HepG2 (cell line): ENCODE measurements around the gene TCEAL9. TPM values are rescaled to one million over a fixed set of nuclear protein-coding genes. Genes with fewer than 3 reads are reported as not detected.
A peak's percentile ranks its signal among the peaks of the same experiment; 100 is the strongest.

Experiments used
- ATAC-seq: fragments of 200-7000 bp; cut with Tn5 transposase; 3 replicates; pipeline ENCODE4 v1.9.1; 2020; ENCODE audit warnings: mild to moderate bottlenecking, moderate library complexity
- BruUV-seq: library from RNA; stranded (reverse); fragments of 400-500 nt; replicated peaks from 2 replicates; lab custom pipeline; 2021; lab: Mats Ljungman, UMichigan
- CTCF ChIA-PET: fragments of 300-600 bp; formaldehyde crosslinking; extraction: SDS; loops from one replicate; lab custom pipeline; 2021; ENCODE audit warnings: low total read pairs, inconsistent platforms, low intra/inter-chr PET ratio; lab: Yijun Ruan, JAX
- POLR2A ChIA-PET: fragments of 350-600 bp; sonication (Branson Sonifier 250); formaldehyde crosslinking; loops from one replicate; lab custom pipeline; 2020; ENCODE audit warnings: antibody characterized with exemption, inconsistent platforms; lab: Yijun Ruan, JAX
- DNase-seq: peaks from one replicate; pipeline ENCODE4 v3.0.0-alpha.2; 2015; ENCODE audit warnings: low spot score
- FAIRE-seq: peaks from 3 replicates; lab custom pipeline; 2011; peaks lifted over from hg19 to GRCh38; lab: Jason Lieb, UNC
- H2AFZ ChIP-seq: one replicate; pipeline ENCODE4 v1.6.1; 2011; ENCODE audit warnings: low read length, inconsistent platforms
- H3K27ac ChIP-seq: fragments of 300-600 bp; 3 replicates; pipeline ENCODE4 v1.8.0; 2011; ENCODE audit warnings: mixed run types, mild to moderate bottlenecking, mixed read lengths, low read length, inconsistent platforms; ENCODE audit not compliant: insufficient read depth; ENCODE audit errors: extremely low read length
- H3K27me3 ChIP-seq, 2 experiments: fragments of 200-600 bp in 1 of 2; 2 replicates in 1 of 2; 3 replicates in 1 of 2; pipeline versions ENCODE4 v1.6.0 to v1.8.0; 2011; ENCODE audit warnings: low read length in 2 of 2, mild to moderate bottlenecking in 2 of 2, moderate library complexity in 2 of 2, inconsistent platforms in 1 of 2; ENCODE audit not compliant: insufficient read depth in 2 of 2, control insufficient read depth in 1 of 2
- H3K36me3 ChIP-seq, 2 experiments: fragments of 200-600 bp in 1 of 2; replicated peaks in 1 of 2; 2 replicates in 1 of 2; 3 replicates in 1 of 2; pipeline versions ENCODE4 v1.5.1 to v1.8.0; 2011; ENCODE audit warnings: low read length in 2 of 2, inconsistent platforms in 1 of 2; ENCODE audit not compliant: insufficient read depth in 2 of 2, control insufficient read depth in 1 of 2
- H3K4me1 ChIP-seq: 2 replicates; pipeline ENCODE4 v1.5.1; 2012; ENCODE audit warnings: low read length, inconsistent platforms; ENCODE audit not compliant: insufficient read depth
- H3K4me2 ChIP-seq: 2 replicates; pipeline ENCODE4 v1.6.0; 2011; ENCODE audit warnings: low read depth, low read length, inconsistent platforms
- H3K4me3 ChIP-seq, 3 experiments: fragments of 200-600 bp in 1 of 3; sonication (generic), shearing (Covaris generic) in 1 of 3; replicated peaks in 1 of 3; 2 replicates each; pipeline ENCODE4 v1.5.1; 2011 to 2016; ENCODE audit warnings: low read length in 3 of 3, inconsistent platforms in 2 of 3, low read depth in 2 of 3, mild to moderate bottlenecking in 2 of 3, control low read depth in 1 of 3, mixed read lengths in 1 of 3; ENCODE audit not compliant: insufficient read depth in 1 of 3
- H3K79me2 ChIP-seq: one replicate; pipeline ENCODE4 v1.6.1; 2011; ENCODE audit warnings: low read length, inconsistent platforms; ENCODE audit not compliant: insufficient read depth
- H3K9ac ChIP-seq: 2 replicates; pipeline ENCODE4 v1.6.0; 2011; ENCODE audit warnings: mild to moderate bottlenecking, low read depth, low read length, inconsistent platforms; ENCODE audit not compliant: insufficient read depth
- H3K9me3 ChIP-seq: 2 replicates; pipeline ENCODE4 v1.5.1; 2012; ENCODE audit warnings: mild to moderate bottlenecking, low read length
- H4K20me1 ChIP-seq: 2 replicates; pipeline ENCODE4 v1.6.0; 2011; ENCODE audit warnings: inconsistent platforms, mild to moderate bottlenecking, low read length, moderate library complexity; ENCODE audit not compliant: insufficient read depth
- DZIP1 ChIP-seq: sonication (generic); formaldehyde crosslinking; IDR thresholded peaks from 2 replicates; pipeline ENCODE4 v1.5.0; 2020; ENCODE audit warnings: mild to moderate bottlenecking, missing genetic modification reagents
- EP300 ChIP-seq, 3 experiments: sonication (generic) in 1 of 3; formaldehyde crosslinking in 1 of 3; IDR thresholded peaks; 2 replicates each; pipeline versions ENCODE4 v1.5.1 to v1.6.1; 2011 to 2020; ENCODE audit warnings: low read depth in 2 of 3, low read length in 2 of 3, borderline replicate concordance in 1 of 3, improper control_type of control experiment in 1 of 3, mild to moderate bottlenecking in 1 of 3, missing genetic modification reagents in 1 of 3, moderate library complexity in 1 of 3
- RXRB ChIP-seq: IDR thresholded peaks from 2 replicates; pipeline ENCODE4 v1.6.1; 2016; ENCODE audit warnings: borderline replicate concordance, missing genetic modification reagents, missing compliant biosample characterization
- SRSF4 ChIP-seq: fragments of 200-400 bp; formaldehyde crosslinking; IDR thresholded peaks from one replicate; pipeline ENCODE4 v1.6.1; 2018; ENCODE audit warnings: mild to moderate bottlenecking, low read depth, low read length, moderate library complexity; ENCODE audit not compliant: poor library complexity, severe bottlenecking
- TBP ChIP-seq: sonication (generic); formaldehyde crosslinking; IDR thresholded peaks from 2 replicates; pipeline ENCODE4 v1.5.0; 2020; ENCODE audit warnings: missing genetic modification reagents
- ZNF260 ChIP-seq: sonication (generic); formaldehyde crosslinking; IDR thresholded peaks from 2 replicates; pipeline ENCODE4 v1.4.0; 2020; ENCODE audit warnings: missing genetic modification reagents, low read depth, mild to moderate bottlenecking, borderline replicate concordance
- ZNF430 ChIP-seq: sonication (generic); formaldehyde crosslinking; IDR thresholded peaks from 2 replicates; pipeline ENCODE4 v1.9.0; 2021; ENCODE audit warnings: mild to moderate bottlenecking, missing genetic modification reagents
- whole genome bisulfite sequencing: methylation state at CpG from one replicate; pipeline ENCODE4 v1.1.6; 2017; ENCODE audit warnings: low lambda C conversion rate; 5-methylcytosine and 5-hydroxymethylcytosine counted together
- in situ Hi-C: cut with HindIII; loops from 2 replicates; pipeline ENCODE4 v1.10.0; 2017; ENCODE audit warnings: low pct_unique_long_range_greater_than_20kb; ENCODE audit not compliant: extremely low pct_ligation_motif_present
- intact Hi-C: fragments of 100-400 bp; cut with micrococcal nuclease; formaldehyde crosslinking; loops from one replicate; pipeline ENCODE4 v1.10.0; 2022; ENCODE audit not compliant: unreplicated experiment
- polyA plus RNA-seq, 8 experiments: library from polyadenylated mRNA; depleted of rRNA in 3 of 8; stranded (reverse) in 7 of 8; unstranded in 1 of 8; fragments of >200 nt; fragmentation: Illumina TruSeq in 4 of 8; extraction: Trizol in 4 of 8; gene quantifications; 2 replicates each; pipeline versions ENCODE4 v1.2.1 to v1.2.3, GENCODE V29; 2011 to 2016; ENCODE audit warnings: low read depth in 4 of 8, missing spikeins in 1 of 8, mixed read lengths in 1 of 8; ENCODE audit not compliant: insufficient read depth in 1 of 8
- total RNA-seq, 5 experiments: library from RNA; depleted of rRNA; stranded (reverse); fragments of >200 nt; fragmentation: Illumina TruSeq; extraction: Trizol; gene quantifications; 2 replicates each; pipeline ENCODE4 v1.2.3, GENCODE V29; 2016; ENCODE audit warnings: low read depth in 1 of 5

TCEAL9 gene
- total and polyA plus RNA-seq, 2 of the 13 experiments (the other 11 are each of a cell fraction or from before 2014, with no cell fraction given), result 15.8 to 45.8 TPM

- no peak for TF ChIP-seq ZNF430 (CRISPR knock-in tag)
- no peak for TF ChIP-seq DZIP1 (CRISPR knock-in tag)
- no peak for TF ChIP-seq ZNF260 (CRISPR knock-in tag)
- Histone ChIP-seq H4K20me1 (no peaks in the 10 kb centered on the region), H3K4me1 (no peaks in the 10 kb centered on the region), H3K79me2 (no peaks in the 10 kb centered on the region), H3K4me2 (peak overlapping the region; percentile 63), H2AFZ (no peak overlapping the region), H3K36me3 (no peaks in the 10 kb centered on the region), H3K27ac (no peak overlapping the region), H3K9me3 (no peaks in the 10 kb centered on the region), H3K27me3 (no peaks in the 10 kb centered on the region), H3K4me3 (peak overlapping the region; percentile 55 to 72 (median 60); a peak in 5 of 6 replicates), H3K9ac (no peak overlapping the region)
- DNase-seq (no peak), FAIRE-seq (no peak), ATAC-seq (no peak)
- in situ Hi-C loops (no loop called here), intact Hi-C loops (no loop called here)
- 0% methylated on average over 1 of the region's 7 CpGs for WGBS
- CTCF ChIA-PET, result no interaction called here
- POLR2A ChIA-PET, result interaction anchor here (0.6 kb wide), 1 partner anchor 28 kb away, joined by 3 read pairs; no protein-coding TSS in a partner anchor
- no TSS peak for BruUV-seq
These were observed 48.7 kb downstream of the TCEAL9 start for GRCh38 chrX:103405009-103405333.

- H3K79me2 ChIP-seq, result no peaks in the 10 kb centered on the region
- no peak overlapping the region for H3K27ac ChIP-seq
- CTCF ChIA-PET, result no interaction called here
- H3K36me3 ChIP-seq, result no peaks in the 10 kb centered on the region
- no TSS peak for BruUV-seq
- H3K4me1 ChIP-seq, result no peaks in the 10 kb centered on the region
- intact Hi-C loops, result no loop called here
- in situ Hi-C loops, result no loop called here
- ATAC-seq, result no peak
- TF ChIP-seq SRSF4 (no peak), EP300 (IDR thresholded peaks at IDR 0.05; ENCODE audit: low read depth in 2 of 2, low read length in 2 of 2) (no peak), EP300 (CRISPR knock-in tag; IDR thresholded peaks at IDR 0.05; ENCODE audit: borderline replicate concordance) (no peak), RXRB (no peak), TBP (CRISPR knock-in tag) (no peak)
- TF ChIP-seq, all 625 proteins: peak for 0
- POLR2A ChIA-PET, result no interaction called here
- no peak overlapping the region for H3K4me2 ChIP-seq
- no peak overlapping the region for H3K4me3 ChIP-seq
- no peak for FAIRE-seq
- H2AFZ ChIP-seq, result no peak overlapping the region
- H3K9ac ChIP-seq, result no peak overlapping the region
- H3K9me3 ChIP-seq, result no peaks in the 10 kb centered on the region
- WGBS, result 90% methylated on average over 1 of the region's 1 CpG
- DNase-seq, result no peak
- no peaks in the 10 kb centered on the region for H3K27me3 ChIP-seq
- no peaks in the 10 kb centered on the region for H4K20me1 ChIP-seq
These were observed 50.0 kb downstream of the TCEAL9 start for GRCh38 chrX:103406256-103406655.
